Hematopoietic multipotent progenitor cell treated with erythropoietin and hydrocortisone succinate and interleukin-3 and kit ligand, for 15 days (in vitro differentiated cells): ENCODE results near the gene PDE10A.

Experiments
- DNase-seq: peaks from one replicate; pipeline ENCODE4 v3.0.0-alpha.2; 2015; ENCODE audit warnings: low spot score

Gene PDE10A

DNA sequence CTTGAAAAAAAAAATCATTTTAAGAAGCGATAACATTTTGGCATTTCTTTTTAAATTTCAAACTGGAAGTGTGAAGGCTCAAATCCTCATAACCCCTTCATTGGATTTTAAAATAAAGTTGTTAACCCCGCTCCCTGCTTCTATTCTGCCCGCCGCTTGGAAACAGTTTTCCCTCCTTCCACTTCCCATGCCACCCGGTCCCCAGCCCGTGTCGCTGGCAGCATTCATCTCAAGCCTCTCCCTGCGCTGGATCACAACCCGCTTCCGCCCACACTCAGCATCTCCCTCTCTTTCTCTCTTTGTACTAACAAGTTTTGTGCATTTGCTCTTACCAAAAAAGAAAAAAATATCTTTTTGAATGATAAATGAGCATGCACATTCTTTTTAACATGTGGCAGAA lies 15.4 kb upstream of the PDE10A start:
- no peak for DNase-seq

DNA sequence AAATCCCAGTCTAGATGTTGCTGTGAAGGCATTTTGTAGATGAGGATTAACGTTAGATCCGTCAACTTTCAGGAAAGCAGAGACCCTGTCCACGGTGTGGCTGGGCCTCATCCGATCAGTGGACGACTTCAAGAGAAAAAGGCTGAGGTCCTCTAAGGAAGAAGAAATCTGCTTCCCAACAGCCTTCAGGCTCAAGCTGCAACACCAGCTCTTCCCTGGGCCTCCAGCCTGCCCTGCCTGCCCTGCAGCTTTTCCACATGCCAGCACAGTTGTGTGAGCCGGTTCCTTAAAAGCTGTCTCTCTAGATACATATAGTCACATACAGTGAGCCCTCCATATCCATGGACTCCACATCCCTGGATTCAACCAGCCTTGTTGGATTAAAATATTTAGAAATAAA lies 14.1 kb upstream of the PDE10A start:
- no peak for DNase-seq

DNA sequence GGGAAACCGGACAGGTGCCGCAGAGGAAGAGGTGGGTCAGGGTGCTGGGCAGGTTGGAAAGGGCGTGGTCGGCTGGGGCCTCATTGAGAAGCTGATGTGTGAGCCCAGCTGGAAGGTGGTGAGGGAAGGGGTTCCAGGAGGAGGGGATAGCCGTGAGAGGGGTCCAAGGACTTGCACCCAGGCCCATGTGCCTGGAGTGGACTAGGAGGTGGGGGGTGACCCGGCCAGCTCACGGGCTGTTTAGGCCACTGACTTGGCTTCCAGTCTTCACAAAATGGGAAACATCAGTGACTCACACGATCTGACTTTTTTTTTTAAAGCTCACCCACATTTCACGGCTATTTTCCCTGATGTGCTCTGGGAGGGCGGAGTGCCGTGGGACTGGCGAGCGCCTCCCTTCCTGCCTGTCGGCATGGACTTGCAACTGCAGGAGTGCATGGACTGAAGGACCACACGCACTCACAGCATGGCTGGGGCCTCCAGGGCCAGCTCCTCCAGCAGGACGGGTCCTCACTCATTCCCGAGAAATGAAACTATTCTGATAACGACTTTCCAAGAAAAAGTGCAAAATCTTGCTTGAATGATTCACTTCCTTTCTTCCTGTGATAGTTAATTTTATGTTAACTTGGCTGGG lies 13.5 kb upstream of the PDE10A start:
- no peak for DNase-seq

DNA sequence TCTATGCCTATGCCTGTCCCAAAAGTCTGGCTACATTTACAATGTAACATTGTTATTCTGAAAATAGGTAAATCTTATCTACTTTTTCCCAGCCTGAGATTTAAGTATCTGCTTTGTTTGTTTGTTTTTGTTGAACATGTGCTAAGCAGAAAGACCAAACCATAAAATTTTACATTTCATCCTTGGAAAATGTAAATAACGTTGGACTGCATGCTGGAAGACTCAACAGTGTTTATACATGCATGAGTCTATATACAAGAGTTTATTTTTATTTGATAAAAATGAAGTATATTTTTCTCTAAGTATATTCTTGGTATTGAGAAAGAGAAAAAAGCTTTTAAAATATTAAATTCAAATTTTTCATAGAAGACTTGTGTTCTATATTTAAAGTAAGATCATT lies 12.1 kb upstream of the PDE10A start:
- DNase-seq = no peak

DNA sequence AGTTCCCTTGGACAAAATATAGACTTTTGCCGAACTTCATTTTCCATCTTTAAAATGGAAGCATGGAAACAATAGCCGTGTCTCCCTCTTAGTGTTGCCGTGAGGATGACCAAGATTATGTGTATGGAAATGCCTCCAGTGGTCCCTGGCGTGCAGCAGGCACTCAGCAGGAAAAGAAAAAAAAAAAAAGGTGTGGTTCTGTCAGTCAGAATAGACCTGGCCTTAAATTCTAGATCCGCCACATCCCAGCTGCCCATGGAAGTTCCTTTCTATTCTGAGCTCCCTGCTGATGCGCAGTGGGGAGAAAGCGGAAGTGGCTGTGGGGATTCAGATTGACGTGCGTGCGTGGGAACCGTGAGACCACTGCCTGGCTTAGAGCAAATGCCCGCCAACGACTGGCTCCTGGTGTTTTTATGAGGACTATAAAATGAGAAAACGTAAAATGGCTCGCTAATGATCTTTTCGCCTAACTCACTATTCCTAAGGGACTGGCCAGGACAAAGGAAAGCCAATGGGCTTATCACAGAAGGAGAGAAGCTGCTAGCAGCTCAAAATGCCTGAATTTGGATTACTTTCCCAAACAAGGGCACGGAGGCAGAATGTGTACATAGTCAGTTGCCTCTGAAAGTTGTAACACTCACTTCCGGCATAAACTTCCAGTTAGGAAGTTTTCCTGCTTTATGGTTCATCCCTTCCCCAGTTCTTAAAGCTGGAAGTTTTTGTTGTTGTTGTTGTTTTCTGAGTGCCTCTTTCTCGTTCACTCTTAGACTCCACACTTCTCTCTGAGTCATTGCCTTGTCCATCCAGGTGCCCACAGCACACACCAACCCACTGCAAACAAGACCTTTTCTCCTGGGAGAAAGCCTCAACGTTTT lies 11.4 kb upstream of the PDE10A start:
- no peak for DNase-seq

DNA sequence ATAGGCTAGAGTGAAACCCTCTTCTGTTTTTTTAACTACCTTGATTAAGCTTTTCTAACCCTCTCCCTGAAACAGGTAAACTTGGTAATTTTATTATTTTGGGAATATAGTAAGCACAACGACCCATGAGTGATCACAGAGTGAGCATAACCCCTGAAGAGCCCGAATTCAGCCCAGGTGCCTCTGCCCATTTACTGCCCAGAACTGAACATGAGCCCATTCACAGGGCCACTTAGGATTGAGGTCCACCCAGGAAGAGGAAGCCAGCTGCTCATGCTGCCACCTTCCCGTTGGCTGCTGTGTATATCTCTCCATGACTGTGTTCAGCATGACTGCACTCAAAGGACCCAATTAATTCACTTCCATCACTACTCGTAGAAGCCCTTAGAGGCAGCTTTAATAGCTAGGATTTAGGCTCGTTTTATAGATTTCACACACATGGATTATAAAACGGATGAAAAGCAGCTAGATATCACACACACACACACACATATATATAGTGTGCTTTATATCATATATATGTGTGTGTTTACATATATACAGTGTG lies 8.3 kb upstream of the PDE10A start:
- DNase-seq = no peak

DNA sequence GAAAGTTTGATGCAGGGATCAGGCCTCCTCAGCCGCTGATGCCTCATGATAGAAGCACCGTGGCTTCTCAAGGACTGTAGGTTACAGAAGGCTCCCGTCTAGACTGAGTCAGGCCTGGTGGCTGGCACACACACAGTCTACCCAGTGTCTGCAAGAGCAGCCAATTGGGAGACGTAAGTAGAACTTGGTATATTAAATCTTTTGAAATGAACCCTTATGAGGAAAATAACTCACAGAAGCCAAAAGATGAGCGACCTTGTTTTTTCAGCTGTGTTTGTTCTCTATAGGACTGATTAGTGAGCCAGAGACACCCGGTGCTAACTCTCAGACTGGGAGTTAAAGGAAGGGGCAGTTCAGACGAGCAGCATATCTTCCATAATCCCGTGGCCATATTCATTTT lies 5.9 kb upstream of the PDE10A start:
- no peak for DNase-seq

DNA sequence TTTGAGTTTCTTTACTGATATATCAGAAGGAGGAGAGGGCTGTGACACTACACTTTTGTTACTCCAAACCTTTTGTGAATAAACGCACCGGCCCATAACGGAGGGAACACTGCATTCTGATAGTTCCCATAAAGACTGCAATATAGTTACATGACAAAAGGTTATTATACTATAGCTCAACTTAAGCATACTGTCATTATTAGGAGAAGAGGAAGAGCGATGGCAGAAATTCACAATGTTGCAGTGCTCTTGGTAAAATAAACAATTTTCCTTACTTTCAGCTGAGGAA lies 2.3 kb upstream of the PDE10A start:
- no peak for DNase-seq

DNA sequence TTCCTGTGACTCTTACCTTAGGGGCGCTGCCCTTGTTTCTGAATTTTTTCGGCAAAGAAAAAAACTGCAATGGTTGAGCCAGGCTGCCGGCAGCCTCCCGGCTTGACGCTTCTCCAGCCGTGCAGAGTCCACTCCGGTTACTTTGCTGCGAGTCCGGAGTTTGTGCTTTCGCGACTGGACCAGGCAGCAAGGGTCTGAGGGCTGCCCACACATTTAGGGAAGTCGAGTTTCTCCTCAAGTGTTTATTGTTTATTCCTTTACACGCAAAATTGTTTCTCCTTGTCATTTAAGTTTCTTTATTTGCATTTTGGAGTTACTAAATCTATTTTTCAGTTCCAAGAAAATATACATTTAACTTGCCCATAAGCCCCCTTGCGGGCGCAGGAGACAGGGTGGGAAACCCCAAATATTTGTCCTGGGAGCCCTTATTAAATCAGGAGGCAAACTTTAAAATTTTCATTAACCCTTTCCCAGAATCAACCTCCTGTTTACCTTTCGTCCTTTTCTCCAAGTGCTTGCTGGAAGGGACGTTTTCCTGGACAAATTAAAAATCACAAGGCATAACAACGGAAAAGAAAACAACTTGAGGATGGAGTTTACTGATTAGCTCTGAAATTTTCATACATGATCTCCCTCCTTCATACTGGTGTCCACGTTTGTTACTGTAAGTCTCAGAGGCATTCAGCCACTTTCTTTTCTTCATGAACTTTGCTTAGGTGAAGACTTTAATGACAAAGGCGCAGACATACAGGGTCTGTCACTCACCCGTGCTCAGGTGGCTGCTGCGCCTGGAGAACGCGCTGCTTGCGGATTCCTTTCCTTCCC lies 1.7 kb upstream of the PDE10A start:
- DNase-seq = no peak

DNA sequence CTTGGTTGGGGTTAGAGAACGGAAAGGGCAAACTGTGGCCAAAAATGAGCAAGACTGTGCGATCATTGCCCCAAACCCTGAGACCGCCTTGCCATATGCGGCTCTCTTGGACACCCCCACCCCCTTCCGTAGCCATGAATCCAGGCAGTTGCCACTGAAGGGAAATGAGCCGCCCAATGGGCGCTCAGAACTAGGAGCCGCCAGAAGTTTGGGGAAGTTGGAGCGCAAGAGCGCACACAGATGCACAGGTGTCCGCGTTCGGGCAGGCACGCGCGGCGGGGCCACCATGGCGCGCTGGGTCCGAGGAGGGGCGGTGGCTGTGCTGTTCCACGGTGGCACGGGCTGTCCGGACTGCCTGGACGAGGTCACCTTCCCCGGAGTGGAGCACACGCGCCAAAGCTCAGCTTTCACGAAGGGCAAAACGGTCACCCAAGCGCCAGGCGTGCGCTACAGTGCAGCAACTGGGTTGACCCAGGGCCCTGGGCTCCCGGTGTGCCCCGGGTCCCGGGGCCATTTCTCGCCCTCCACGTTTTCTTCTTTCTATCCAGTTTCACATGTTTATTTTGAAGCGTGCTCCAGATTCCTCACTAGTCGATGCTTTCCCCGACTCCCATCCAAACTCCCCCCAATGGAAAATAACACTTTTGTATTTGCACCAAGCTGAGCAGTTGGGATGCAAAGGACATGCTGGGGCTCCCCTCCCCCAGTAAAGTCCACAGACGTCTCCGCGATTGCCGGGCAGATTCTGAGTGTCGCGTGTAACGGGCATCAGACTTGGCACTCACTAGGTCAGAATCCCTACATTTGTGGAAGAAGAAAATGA lies 906 bp upstream of the PDE10A start:
- DNase-seq = no peak

DNA sequence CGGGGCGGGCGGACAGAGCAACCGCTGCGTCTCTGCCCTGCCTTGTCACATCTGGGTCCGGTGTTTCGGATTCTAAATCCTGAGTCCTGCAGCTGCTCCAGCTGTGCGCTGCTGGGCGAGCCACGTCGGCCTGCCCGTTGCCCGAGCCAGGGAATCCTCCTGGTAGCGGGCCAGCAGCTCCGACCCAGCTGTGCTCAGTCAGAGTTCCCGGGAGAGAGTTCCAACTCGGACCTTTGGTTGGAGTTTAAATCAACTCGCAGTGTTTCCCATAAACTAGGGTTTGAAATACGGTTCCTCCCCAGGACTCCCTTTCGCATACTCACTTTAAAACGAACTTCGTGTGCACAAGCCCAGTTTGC lies 315 bp upstream of the PDE10A start:
- DNase-seq = no peak

DNA sequence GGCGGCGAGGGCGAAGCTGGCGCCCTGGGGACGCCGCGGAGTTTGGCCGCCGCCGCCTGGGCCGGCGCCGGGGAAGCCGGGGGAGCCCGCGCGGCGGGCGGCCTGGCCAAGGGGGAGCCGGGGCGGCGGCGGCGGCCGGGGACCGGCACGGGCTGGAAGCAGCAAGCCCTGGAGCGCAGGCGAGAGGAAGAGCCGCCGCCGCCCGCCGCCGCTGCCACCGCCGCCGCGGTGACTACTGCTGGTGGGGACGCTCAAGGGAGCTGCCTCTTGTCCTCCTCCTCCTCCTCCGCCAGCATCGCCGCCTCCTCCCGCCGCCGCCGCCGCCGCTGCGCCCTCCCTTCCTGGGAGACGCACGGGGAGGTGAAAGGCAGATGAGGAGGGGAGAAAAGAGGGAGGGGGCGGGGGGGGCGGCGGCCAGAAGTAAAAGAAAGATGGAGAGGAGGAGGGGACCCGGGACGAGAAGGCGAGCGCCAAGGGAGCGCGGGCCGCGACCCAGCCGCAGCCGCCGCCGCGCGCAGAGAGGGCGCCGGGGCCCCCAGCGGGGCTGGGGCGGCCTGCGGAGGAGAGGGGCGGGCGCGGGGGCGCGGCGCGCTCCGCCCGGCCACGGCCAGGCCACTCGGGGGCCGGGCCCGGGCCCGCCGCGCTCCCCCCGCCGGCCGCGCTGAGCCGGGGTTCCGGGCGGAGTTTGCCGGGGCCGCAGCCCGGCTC lies 846 bp downstream of the PDE10A start:
- no peak for DNase-seq

DNA sequence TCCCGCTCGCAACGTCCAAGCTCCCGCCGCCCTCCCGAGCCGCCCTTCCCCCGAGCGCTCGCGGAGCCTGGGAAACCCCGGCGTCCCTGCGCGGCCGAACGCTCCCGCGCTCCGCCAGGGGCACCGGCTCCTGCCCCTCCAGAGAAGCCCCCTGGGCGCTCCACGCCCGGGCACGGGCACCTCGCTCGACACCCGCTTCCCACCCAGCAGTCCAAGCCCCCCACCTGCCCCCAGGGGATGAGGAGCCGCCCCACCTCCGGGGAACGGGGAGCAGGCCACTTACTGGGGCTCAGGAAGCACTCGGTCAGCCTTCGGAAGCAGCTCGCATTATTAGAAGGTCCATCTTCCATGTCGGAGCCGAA lies 1.4 kb downstream of the PDE10A start:
- no peak for DNase-seq

DNA sequence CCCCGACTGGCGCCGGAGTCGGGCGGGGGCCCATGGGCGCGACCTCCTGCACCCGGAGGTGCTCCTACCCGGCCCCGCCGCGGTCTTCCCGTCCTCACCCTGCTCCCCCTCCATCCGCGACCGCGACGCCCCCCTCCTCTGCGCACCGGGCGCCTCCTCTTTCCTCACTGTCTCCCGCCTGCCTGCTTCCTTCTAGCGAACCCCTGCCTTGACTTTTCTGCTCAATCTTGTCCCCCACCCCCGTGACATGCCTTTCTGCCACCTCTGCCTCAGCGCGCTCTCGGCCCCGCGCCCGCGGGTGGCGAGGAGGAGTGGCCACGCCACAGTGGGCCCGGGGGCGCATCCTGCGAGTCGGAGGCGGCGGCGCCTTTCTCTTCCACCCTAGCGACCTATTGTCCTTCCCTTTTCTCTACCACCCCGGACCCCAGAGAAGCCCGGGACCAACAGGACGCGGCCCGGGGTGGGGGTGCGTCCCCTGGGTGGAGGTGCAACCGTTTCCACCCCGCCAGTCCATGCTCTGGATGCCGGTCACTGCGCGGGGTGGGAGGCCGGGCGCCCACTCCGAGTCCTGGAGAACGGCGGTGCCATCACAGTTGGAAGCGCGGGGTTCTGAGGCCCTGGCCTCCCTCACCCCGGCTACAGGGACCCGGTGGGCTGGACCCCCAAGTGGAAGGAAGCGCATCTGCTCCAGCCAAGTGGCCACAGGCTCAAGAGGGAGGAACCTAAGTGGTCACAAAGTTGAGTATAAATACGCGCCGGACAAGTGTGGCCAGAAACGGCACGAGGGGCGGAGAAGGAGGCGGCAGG lies 2.0 kb downstream of the PDE10A start:
- DNase-seq = no peak

DNA sequence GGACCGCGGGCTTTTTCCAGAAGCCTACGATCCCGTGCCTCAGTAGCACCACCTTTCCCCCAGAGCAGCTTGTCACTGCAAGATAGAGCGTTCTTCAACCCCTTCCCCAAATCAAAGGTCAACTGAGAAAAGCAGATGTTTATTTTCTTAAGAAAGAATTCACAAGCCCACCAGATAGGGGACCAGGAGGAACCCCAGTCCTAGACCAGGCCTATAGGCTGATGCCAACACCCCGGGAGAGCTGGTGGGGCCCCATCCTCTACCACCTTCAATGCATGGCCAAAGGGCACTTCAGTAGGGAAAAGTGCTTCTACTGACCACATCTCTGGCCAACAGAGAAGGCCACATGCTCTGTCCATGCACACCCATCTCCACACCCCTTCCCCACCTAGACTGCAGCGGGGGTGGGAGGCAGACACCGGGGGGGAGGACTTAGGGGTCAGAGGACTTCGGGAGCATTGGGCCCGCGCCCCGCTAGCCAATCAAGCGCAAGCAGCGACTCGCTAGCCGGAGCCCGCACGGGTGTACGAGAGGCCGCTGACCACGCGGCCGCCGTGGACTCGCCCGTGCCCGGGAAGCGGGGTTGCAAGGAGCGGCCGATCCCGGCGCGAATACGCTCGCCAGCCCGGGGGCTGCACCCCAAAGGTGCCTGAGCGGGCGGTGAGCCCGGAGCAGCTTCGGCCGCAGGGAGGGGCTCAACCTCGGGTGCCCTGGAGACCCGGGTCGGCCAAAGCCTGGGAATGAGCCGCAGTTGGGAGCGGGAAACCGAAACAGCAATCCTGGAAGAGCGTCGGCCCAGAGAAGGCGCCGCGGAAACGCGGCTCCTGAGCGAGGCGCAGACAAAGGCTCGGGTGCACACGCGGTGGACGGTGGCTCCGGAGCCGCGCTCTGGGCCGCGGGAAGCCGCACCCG lies 2.8 kb downstream of the PDE10A start:
- no peak for DNase-seq

DNA sequence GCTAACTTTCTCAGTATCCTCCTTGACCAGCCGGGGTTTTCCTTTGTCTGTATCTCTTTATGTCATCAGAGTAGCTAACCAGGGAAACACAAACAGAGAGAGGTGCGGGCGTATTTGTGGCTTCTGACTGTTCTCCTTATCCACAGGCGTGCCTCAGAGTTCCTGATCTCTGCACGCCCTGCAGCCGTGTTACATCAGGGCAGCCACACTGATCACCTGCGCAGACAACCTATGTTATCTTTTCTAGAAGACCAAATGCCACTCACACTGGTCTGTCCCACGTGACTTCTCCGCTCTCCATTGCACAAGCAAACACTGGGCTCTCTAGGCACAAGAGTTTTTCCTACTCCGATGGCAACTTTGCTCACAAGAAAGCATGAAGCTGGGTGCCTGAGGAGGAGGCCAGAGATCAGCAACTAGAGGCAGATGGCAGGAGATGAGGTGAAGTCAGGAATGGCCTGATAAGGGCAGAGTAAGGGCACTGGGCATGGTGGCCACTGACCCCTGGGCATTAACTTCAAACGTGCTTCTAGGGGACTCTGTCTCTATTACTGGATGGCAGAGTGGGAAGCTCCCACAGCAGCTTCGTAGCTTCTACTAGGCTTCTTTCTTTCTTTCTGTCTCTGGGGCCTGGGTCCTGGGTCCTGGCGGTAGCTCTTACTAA lies 4.5 kb downstream of the PDE10A start:
- no peak for DNase-seq

DNA sequence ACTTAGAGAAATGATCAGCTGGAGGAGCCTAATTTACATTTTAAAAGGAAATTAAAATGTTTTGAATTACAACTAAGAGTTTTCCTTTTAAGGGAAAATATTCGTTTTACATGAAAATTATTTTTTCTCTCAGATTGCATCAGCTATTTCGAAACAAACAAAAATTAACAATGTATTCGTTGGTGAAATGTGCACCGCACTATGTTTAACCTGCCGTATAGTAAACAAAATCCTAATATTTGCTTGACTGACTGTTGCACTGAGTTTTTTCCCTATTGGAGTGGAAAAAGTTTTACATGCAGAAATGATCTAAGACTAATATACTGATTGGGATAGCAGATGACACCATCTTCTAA lies 5.7 kb downstream of the PDE10A start:
- no peak for DNase-seq

DNA sequence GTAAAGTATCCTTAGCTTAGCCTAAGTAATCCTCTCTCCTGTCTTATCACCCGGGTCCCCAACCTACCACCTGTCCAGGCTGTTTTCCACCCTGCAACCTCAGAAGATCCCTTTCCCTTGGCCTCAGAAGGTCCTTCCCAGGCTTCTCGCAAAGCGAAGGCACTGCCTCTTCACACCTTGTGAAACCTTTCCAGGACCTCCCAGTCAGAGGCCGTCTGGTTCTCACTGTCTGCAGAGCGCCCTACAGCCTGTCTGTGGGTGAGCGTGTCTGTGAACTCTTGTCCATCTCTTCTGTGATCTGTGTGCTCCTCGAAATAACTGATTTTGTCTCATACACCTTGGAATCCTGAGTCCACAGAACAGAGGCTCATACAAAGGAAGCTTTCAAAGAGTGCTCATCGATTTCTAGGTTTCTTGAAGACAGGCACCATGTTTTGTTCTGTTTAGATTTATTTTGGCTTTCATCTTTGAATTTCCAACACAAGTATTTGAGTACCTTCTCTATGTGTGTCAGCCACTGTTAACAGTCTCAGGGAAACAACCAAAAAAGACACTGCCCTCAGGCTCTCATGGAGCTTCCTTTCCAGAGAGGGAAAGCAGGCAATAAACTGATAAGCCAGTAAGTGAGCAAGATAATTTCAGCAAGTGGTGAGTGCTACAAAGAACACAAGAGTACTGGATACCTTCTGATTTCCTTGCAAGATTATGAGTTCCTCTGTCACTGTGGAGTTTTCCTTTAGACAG lies 6.3 kb downstream of the PDE10A start:
- DNase-seq = no peak
